GM12872 (cell line): ENCODE data around the gene EIF2B5.

Experiments used
- TF ChIP-seq, protein P1 (sequence below): IDR thresholded peaks from 3 replicates; pipeline ENCODE4 v1.5.1; 2011; ENCODE audit warnings: low read depth, mild to moderate bottlenecking, low read length, moderate library complexity; ENCODE audit not compliant: insufficient read depth

The EIF2B5 gene

GRCh38 chr3:184116017-184116416, 19.1 kb upstream of the EIF2B5 start:
- TF ChIP-seq, protein P1, sequence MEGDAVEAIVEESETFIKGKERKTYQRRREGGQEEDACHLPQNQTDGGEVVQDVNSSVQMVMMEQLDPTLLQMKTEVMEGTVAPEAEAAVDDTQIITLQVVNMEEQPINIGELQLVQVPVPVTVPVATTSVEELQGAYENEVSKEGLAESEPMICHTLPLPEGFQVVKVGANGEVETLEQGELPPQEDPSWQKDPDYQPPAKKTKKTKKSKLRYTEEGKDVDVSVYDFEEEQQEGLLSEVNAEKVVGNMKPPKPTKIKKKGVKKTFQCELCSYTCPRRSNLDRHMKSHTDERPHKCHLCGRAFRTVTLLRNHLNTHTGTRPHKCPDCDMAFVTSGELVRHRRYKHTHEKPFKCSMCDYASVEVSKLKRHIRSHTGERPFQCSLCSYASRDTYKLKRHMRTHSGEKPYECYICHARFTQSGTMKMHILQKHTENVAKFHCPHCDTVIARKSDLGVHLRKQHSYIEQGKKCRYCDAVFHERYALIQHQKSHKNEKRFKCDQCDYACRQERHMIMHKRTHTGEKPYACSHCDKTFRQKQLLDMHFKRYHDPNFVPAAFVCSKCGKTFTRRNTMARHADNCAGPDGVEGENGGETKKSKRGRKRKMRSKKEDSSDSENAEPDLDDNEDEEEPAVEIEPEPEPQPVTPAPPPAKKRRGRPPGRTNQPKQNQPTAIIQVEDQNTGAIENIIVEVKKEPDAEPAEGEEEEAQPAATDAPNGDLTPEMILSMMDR = no peak

DNA sequence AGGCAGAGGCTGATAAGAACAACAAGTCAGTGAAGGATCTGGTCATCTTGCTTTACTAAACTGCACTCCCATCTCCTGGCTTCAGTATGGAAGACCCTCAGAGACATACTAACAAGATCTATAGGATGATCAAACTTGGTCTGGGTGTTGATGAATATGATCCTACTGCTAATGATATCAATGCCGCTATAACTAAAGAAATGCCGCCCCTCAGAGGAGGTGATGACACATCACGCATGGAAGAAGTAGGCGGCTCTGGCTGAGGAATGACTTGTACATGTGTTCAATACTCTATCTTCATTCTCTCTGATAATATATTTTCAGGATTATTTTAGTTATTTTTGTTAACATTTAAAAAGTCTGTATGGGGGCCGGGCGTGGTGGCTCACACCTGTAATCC, 17.5 kb upstream of the EIF2B5 start:
- TF ChIP-seq, protein P1 = no peak

GRCh38 chr3:184126006-184126405, 9.2 kb upstream of the EIF2B5 start:
- TF ChIP-seq, protein P1 = no peak

DNA sequence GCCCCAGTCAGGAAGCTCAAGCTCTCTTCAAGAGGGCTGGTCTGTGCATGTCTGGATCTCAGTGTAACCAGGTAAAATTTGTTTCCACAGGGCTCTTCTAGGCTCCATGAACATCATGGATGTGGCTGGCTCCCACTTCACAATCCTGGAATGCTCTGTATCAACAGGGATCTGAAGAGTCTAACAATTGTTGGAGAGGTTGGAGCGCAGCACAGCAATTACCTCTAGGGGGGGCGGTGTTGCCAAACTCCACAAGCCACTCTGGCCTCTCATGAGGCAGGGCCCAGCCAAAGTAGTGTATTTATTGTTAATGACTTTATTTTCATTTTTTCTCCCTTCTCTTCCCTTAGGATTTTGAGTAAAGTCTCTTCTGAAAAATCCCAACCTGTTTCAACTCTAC, 6.1 kb upstream of the EIF2B5 start:
- TF ChIP-seq, protein P1 = peak; percentile 47

DNA sequence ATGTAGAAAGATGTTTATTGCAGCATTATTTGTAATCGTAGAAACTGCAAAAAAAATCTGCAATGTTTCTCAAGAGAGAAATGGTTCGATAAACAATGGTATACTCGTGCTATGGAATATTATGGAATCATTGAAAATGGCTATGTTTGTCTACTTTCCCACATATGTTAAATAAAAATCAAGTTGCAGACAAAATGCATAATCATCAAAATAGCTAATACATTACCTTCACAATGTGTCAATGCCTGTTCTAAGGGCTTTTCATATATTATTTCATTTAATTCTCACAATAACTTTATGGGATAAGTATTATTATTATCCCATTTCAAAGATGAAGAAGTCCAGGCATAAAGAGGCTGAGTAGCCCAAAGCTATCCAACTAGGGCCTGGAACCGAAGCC, 2.2 kb upstream of the EIF2B5 start:
- TF ChIP-seq, protein P1 = no peak

GRCh38 chr3:184133840-184134745, 1.1 kb upstream of the EIF2B5 start:
- TF ChIP-seq, protein P1 = no peak

DNA sequence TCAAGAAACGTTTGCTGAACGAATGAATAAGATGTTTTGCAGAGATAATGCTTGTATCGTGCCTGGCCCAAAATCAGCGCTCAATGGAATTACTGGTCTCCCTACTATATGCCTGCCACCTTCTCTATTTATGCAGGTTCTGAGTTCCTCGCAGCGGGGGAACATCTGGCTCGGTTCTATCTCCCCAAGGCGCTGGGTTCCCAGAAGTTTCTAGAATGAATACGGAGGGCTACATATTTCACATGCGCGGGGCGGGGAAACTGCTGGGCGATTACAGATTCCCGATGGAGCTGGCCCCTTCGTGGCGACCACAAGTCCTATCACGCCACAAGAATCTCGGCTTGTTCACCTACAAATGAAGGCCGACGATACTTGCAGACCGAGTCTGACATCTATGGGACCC, 411 bp upstream of the EIF2B5 start:
- TF ChIP-seq, protein P1 = no peak
